Esophagus squamous epithelium (tissue), 5 donors: ENCODE measurements around the gene ATP2B2. TPM values are rescaled to one million over a fixed set of nuclear protein-coding genes. Genes with fewer than 3 reads are reported as not detected.

Source experiments
- DNase-seq: peaks from one replicate; lab custom pipeline; 2025; lab: John Stamatoyannopoulos, UW
- H3K27ac ChIP-seq, 4 donors: fragments of 200-600 bp; sonication (generic); one replicate each; pipeline ENCODE4 v1.5.1; 2016 to 2019; ENCODE audit warnings: mild to moderate bottlenecking in 1 of 4
- H3K27me3 ChIP-seq, 4 donors: fragments of 200-600 bp; sonication (generic); 1 replicate in 3 of 4; 2 replicates in 1 of 4; pipeline versions ENCODE4 v1.5.1 to v1.6.0; 2017 to 2021; ENCODE audit warnings: antibody characterized with exemption in 1 of 4
- H3K36me3 ChIP-seq, 3 donors: fragments of 200-600 bp; sonication (generic); one replicate each; pipeline ENCODE4 v1.5.1; 2016 to 2019
- H3K4me1 ChIP-seq, 3 donors: fragments of 200-600 bp; sonication (generic); one replicate each; pipeline ENCODE4 v1.5.1; 2017 to 2019
- H3K4me3 ChIP-seq, 4 donors: fragments of 200-600 bp; sonication (generic); 1 replicate in 3 of 4; 2 replicates in 1 of 4; pipeline ENCODE4 v1.5.1; 2016 to 2019; ENCODE audit warnings: mild to moderate bottlenecking in 2 of 4, moderate library complexity in 1 of 4
- H3K9me3 ChIP-seq, 3 donors: fragments of 200-600 bp; sonication (generic); one replicate each; pipeline ENCODE4 v1.5.1; 2016 to 2019
- POLR2A ChIP-seq, 4 donors: fragments of 450-650 bp; IDR thresholded peaks; one replicate each; pipeline ENCODE4 v1.6.1; 2017; ENCODE audit warnings: antibody characterized with exemption in 4 of 4, mild to moderate bottlenecking in 4 of 4, moderate library complexity in 3 of 4
- WGBS, 2 donors: methylation state at CpG; one replicate each; pipeline ENCODE4 v1.1.5; 2018; 5-methylcytosine and 5-hydroxymethylcytosine counted together
- intact Hi-C: fragments of 100-400 bp; cut with DNase I; formaldehyde crosslinking; loops from one replicate; pipeline ENCODE4 v1.15.0; 2022
- total RNA-seq, 4 donors: library from RNA; depleted of rRNA; stranded (reverse); fragments of >200 nt; gene quantifications; one replicate each; pipeline ENCODE4 v1.1.0, GENCODE V29; 2016
- TF ChIP-seq, protein P1 (sequence below), 6 experiments: fragments of 450-650 bp in 4 of 6; fragments of 200-600 bp in 2 of 6; sonication (generic) in 2 of 6; IDR thresholded peaks; one replicate each; pipeline ENCODE4 v1.5.1; 2016 to 2019; ENCODE audit warnings: antibody characterized with exemption in 6 of 6, mild to moderate bottlenecking in 4 of 6, moderate library complexity in 4 of 6
- donor health status: DM: yes; HTN: yes; CAD: no.

Gene ATP2B2
- total RNA-seq, 4 donors from 2014 or later = 0.31 to 0.57 (median 0.42) TPM

DNA sequence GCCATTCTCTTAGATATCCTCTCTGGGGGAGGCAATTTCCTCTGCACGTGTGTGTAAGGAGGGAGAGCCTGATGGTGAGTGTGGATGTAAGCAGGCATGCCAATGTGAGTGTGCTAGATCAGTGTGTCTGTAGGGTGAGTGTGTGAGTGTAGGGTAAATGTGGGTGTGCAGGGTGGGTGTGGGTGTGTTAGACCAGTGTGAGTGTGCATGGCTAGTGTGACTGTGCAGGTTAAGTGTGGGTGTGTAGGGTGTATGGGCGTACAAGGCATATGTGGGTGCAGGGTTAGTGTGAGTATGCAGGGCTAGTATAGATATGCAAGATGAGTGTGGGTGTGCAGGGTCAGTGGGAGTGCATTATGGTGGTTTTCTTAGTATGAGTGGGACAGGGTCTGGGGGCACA is 48.4 kb downstream of the ATP2B2 start:
- TF ChIP-seq, protein P1, sequence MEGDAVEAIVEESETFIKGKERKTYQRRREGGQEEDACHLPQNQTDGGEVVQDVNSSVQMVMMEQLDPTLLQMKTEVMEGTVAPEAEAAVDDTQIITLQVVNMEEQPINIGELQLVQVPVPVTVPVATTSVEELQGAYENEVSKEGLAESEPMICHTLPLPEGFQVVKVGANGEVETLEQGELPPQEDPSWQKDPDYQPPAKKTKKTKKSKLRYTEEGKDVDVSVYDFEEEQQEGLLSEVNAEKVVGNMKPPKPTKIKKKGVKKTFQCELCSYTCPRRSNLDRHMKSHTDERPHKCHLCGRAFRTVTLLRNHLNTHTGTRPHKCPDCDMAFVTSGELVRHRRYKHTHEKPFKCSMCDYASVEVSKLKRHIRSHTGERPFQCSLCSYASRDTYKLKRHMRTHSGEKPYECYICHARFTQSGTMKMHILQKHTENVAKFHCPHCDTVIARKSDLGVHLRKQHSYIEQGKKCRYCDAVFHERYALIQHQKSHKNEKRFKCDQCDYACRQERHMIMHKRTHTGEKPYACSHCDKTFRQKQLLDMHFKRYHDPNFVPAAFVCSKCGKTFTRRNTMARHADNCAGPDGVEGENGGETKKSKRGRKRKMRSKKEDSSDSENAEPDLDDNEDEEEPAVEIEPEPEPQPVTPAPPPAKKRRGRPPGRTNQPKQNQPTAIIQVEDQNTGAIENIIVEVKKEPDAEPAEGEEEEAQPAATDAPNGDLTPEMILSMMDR (IDR thresholded peaks at IDR 0.05) = no peak
- TF ChIP-seq POLR2A (IDR thresholded peaks at IDR 0.05) = no peak
- 50 to 62% methylated on average over 2 of the region's 2 CpGs for WGBS, 2 donors
- Histone ChIP-seq H3K9me3 (no peaks in the 10 kb centered on the region), H3K36me3 (no peaks in the 10 kb centered on the region), H3K4me3 (no peak overlapping the region), H3K27me3 (peaks cover 0 to 43% (median 0%) of the 10 kb centered on the region in 4 donors), H3K27ac (no peak overlapping the region), H3K4me1 (no peaks in the 10 kb centered on the region)
- DNase-seq = no peak
- intact Hi-C loops = no loop called here

DNA sequence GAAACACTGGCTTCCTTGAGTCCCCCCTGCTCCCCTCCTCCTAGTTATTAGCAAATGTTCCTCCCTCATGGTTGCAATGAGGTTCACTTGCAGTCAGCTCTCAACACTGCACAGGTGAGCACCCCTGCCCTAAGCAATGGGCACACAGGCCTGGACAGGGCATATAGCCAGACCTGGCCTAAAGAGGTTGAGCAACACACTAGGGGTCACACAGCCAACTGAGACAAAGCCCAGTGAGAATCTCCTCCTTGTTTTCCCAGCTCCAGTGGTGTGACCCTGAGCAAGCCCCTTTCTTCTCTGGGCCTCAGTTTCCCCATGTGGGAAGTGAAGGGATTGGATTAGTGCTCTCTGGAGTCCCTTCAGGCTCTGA is 49.9 kb downstream of the ATP2B2 start:
- TF ChIP-seq POLR2A (IDR thresholded peaks at IDR 0.05) = no peak
- TF ChIP-seq, protein P1 (IDR thresholded peaks at IDR 0.05) = no peak
- peaks cover 0 to 57% (median 0%) of the 10 kb centered on the region in 4 donors for H3K27me3 ChIP-seq
- H3K4me1 ChIP-seq = no peaks in the 10 kb centered on the region
- DNase-seq = no peak
- H3K4me3 ChIP-seq = no peak overlapping the region
- H3K27ac ChIP-seq = no peak overlapping the region
- no peaks in the 10 kb centered on the region for H3K36me3 ChIP-seq
- H3K9me3 ChIP-seq = no peaks in the 10 kb centered on the region
- intact Hi-C loops = no loop called here

DNA sequence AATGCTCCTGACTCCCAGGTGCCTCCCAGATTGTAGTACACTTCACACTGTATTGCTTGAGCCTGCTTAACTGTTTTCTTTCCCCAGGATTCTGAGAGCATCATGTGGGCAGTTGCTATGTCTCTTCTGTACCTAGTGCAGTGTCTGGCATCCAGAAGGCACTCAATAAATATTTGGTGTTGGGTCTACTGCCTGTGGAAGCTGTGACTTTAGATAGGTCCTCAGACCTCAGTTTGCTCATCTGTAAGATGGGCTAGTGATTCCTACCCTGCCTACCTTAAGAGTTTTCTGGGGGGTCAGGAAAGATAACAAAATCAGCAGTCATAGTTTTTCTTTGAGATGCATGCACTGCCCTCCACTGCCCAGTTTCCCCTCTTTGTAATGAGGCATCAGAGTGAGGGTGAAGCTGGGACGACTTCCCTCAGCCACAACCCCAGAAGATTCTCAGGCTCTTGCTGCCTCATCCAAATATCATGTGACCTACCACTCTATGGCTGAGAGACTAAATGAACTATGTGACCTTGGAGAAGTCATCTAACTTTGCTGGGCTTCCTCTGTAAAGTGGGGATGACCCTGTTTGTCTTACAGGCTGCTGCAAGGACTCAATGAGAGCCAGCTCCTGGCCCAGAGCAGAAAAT is 50.4 kb downstream of the ATP2B2 start:
- no peak for DNase-seq
- H3K27me3 ChIP-seq = peaks cover 0 to 62% (median 0%) of the 10 kb centered on the region in 4 donors
- no peak overlapping the region for H3K27ac ChIP-seq
- intact Hi-C loops = no loop called here
- WGBS, 2 donors = 0% methylated on average over 1 of the region's 1 CpG
- TF ChIP-seq, protein P1 (IDR thresholded peaks at IDR 0.05) = no peak
- TF ChIP-seq POLR2A (IDR thresholded peaks at IDR 0.05) = no peak
- H3K4me3 ChIP-seq = no peak overlapping the region
- H3K4me1 ChIP-seq = no peaks in the 10 kb centered on the region
- H3K36me3 ChIP-seq = no peaks in the 10 kb centered on the region
- H3K9me3 ChIP-seq = no peaks in the 10 kb centered on the region

DNA sequence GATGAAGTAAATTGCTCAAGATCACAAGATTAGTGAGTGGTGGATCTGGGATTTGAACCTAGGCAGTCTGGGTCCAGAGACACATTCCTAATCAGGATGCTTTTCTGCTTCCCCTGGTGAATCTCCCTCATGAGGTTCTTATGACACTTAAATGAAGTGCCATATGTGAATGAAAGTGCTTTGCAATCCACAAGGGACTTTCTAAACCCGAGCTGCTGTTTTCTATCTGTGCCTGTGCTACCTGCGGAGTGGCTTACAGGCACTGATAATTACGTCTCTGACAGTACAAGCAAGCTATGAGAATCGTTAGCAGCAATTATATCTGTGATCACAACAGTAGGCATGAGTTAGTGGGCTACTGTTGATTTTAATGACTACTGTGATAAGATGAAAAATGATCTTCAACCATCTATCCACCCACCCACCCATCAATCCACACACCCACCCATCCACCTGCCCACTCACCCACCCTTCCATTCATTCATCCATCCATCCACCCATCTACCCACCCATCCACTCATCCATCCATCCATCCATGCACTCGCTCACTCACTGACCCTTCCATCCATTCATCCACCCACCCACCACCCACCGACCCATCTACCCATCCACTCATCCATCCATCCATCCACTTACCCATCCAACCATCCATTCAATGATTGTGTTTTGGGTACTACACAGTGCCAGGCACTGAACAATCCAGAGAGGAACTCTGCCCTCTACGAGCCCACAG is 51.8 kb downstream of the ATP2B2 start:
- Histone ChIP-seq H3K36me3 (no peaks in the 10 kb centered on the region), H3K4me1 (no peaks in the 10 kb centered on the region), H3K27me3 (peaks cover 0 to 70% (median 0%) of the 10 kb centered on the region in 4 donors), H3K27ac (no peak overlapping the region), H3K9me3 (no peaks in the 10 kb centered on the region), H3K4me3 (no peak overlapping the region)
- 38 to 67% methylated on average over 4 to 7 of the region's 7 CpGs for WGBS, 2 donors
- DNase-seq = no peak
- TF ChIP-seq, protein P1 (IDR thresholded peaks at IDR 0.05) = no peak
- no peak for TF ChIP-seq POLR2A (IDR thresholded peaks at IDR 0.05)
- intact Hi-C loops = no loop called here
